HEK293 (cell line): Measurements from ENCODE around the gene ACSBG1.

ENCODE experiments used
- CTCF ChIA-PET: fragments of 350-600 bp; formaldehyde crosslinking; extraction: SDS; loops from one replicate; lab custom pipeline; 2021; ENCODE audit warnings: antibody characterized with exemption; lab: Yijun Ruan, JAX
- POLR2A ChIA-PET: fragments of 300-600 bp; formaldehyde crosslinking; extraction: SDS; loops from one replicate; lab custom pipeline; 2020; ENCODE audit warnings: antibody characterized with exemption, inconsistent platforms; lab: Yijun Ruan, JAX
- H3K27ac ChIP-seq: fragments of 200-500 bp; sonication (Bioruptor generic); 2 replicates; pipeline ENCODE4 v1.5.1; 2014; ENCODE audit warnings: low read depth, low read length, control low read depth, inconsistent platforms; ENCODE audit errors: extremely low read depth
- H3K36me3 ChIP-seq, 2 experiments: fragments of 200-500 bp in 1 of 2; sonication (Bioruptor generic) in 1 of 2; 1 replicate in 1 of 2; 2 replicates in 1 of 2; pipeline ENCODE4 v1.5.1; 2014 to 2017; ENCODE audit warnings: inconsistent platforms in 2 of 2, low read length in 2 of 2; ENCODE audit not compliant: control insufficient read depth in 2 of 2, insufficient read depth in 1 of 2
- H3K4me1 ChIP-seq: fragments of 200-500 bp; sonication (Bioruptor generic); 2 replicates; pipeline ENCODE4 v1.5.1; 2014; ENCODE audit warnings: mild to moderate bottlenecking, low read length, inconsistent platforms; ENCODE audit not compliant: control insufficient read depth, insufficient read depth
- H3K4me3 ChIP-seq: 2 replicates; pipeline ENCODE4 v1.5.1; 2011; ENCODE audit warnings: low read depth, mild to moderate bottlenecking, control low read depth, low read length, moderate library complexity
- H3K9me3 ChIP-seq: fragments of 200-500 bp; sonication (Bioruptor generic); 2 replicates; pipeline ENCODE4 v1.5.1; 2014; ENCODE audit warnings: low read depth, low read length, inconsistent platforms; ENCODE audit not compliant: control insufficient read depth, insufficient read depth
- BCL11B ChIP-seq: fragments of 450-650 bp; formaldehyde crosslinking; IDR thresholded peaks from 2 replicates; pipeline ENCODE4 v1.5.1; 2016; ENCODE audit warnings: low read depth, missing biosample characterization, missing genetic modification characterization
- GLI2 ChIP-seq: fragments of 450-650 bp; formaldehyde crosslinking; IDR thresholded peaks from 2 replicates; pipeline ENCODE4; 2017; ENCODE audit warnings: missing biosample characterization, missing genetic modification characterization, low read depth, borderline replicate concordance
- GLIS2 ChIP-seq: fragments of 450-650 bp; formaldehyde crosslinking; IDR thresholded peaks from 2 replicates; pipeline ENCODE4 v1.5.1; 2016; ENCODE audit warnings: missing biosample characterization, missing genetic modification characterization
- YY1 ChIP-seq: fragments of 450-650 bp; formaldehyde crosslinking; IDR thresholded peaks from 2 replicates; pipeline ENCODE4 v1.5.1; 2018; ENCODE audit warnings: missing biosample characterization, missing genetic modification characterization
- ZBTB20 ChIP-seq: fragments of 450-650 bp; formaldehyde crosslinking; IDR thresholded peaks from 2 replicates; pipeline ENCODE4 v1.5.1; 2016; ENCODE audit warnings: missing biosample characterization, missing genetic modification characterization
- ZBTB21 ChIP-seq: fragments of 450-650 bp; formaldehyde crosslinking; IDR thresholded peaks from 2 replicates; pipeline ENCODE4 v1.5.1; 2017; ENCODE audit warnings: missing biosample characterization, missing genetic modification characterization
- ZNF214 ChIP-seq: fragments of 450-650 bp; formaldehyde crosslinking; IDR thresholded peaks from 2 replicates; pipeline ENCODE4 v1.5.1; 2017; ENCODE audit warnings: missing biosample characterization, mild to moderate bottlenecking, missing genetic modification characterization, borderline replicate concordance
- ZNF394 ChIP-seq: fragments of 450-650 bp; formaldehyde crosslinking; IDR thresholded peaks from 2 replicates; pipeline ENCODE4 v1.5.1; 2016; ENCODE audit warnings: missing biosample characterization, missing genetic modification characterization, mild to moderate bottlenecking, moderate library complexity, borderline replicate concordance
- ZNF561 ChIP-seq: fragments of 450-650 bp; IDR thresholded peaks from 2 replicates; pipeline ENCODE4 v1.5.1; 2018; ENCODE audit warnings: missing biosample characterization, missing genetic modification characterization, borderline replicate concordance
- ZNF629 ChIP-seq: fragments of 450-650 bp; formaldehyde crosslinking; IDR thresholded peaks from 2 replicates; pipeline ENCODE4 v1.5.1; 2017; ENCODE audit warnings: missing biosample characterization, missing genetic modification characterization
- ZNF664 ChIP-seq: fragments of 450-650 bp; formaldehyde crosslinking; IDR thresholded peaks from 2 replicates; pipeline ENCODE4 v1.5.1; 2016; ENCODE audit warnings: missing biosample characterization, missing genetic modification characterization
- ZNF837 ChIP-seq: fragments of 450-650 bp; formaldehyde crosslinking; IDR thresholded peaks from 2 replicates; pipeline ENCODE4 v1.5.1; 2016; ENCODE audit warnings: missing biosample characterization, missing genetic modification characterization
- ZSCAN23 ChIP-seq: fragments of 450-650 bp; formaldehyde crosslinking; IDR thresholded peaks from 2 replicates; pipeline ENCODE4 v1.5.1; 2016; ENCODE audit warnings: missing biosample characterization, missing genetic modification characterization
- ZSCAN30 ChIP-seq: fragments of 450-650 bp; IDR thresholded peaks from 2 replicates; pipeline ENCODE4 v1.5.1; 2018; ENCODE audit warnings: missing biosample characterization, mild to moderate bottlenecking, missing genetic modification characterization, moderate library complexity
- TF ChIP-seq, protein P1 (sequence below): fragments of 450-650 bp; formaldehyde crosslinking; IDR thresholded peaks from 2 replicates; pipeline ENCODE4 v1.5.1; 2016; ENCODE audit warnings: missing biosample characterization, missing genetic modification characterization
- TF ChIP-seq, protein P2 (sequence below): fragments of 450-650 bp; formaldehyde crosslinking; IDR thresholded peaks from 2 replicates; pipeline ENCODE4 v1.5.1; 2016; ENCODE audit warnings: missing biosample characterization, missing genetic modification characterization
- TF ChIP-seq, protein P3 (sequence below): fragments of 450-650 bp; formaldehyde crosslinking; IDR thresholded peaks from 2 replicates; pipeline ENCODE4 v1.5.1; 2016; ENCODE audit warnings: missing biosample characterization, missing genetic modification characterization

The ACSBG1 gene

DNA sequence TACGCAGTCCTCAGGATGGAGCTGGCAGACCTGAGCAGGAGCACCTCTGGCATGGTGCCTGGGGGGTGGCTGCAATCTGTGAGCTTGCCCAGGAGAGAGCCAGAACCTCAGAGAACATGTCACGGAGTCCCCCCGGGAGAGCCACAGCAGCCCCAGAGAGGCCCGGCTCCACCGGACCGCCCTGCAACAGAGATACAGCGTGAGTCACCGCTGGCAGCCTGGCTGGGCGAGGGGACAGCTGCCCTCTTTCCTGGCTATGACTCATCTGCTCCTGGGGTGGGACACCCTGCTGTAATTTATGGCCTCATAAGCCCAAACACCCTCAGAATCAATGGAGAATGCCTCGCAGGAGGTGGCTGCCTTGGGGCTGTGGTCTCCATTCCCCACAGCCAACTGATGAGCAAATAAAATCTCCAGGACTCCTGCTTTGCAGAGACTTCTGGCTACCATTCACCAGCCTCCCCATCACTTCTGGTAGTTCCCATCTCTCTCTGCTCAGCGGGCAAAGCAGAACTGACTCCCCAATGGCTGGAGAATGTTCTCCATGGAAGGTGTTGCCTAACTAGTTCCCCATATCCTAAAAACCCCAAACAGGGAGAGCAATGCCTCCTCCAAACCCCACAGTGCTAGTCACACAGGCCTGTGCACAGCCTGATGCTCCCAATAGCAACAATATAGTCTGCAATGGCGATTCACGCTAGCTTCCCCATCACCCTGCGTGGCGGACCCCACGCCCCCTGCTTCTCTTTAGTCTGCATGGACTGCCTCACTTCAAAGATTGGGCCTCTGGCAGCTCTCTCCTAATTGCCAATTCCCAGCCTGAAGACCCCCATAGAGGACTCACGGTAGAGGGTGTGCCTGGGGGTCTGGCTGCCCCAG, 21.6 kb downstream of the ACSBG1 start (continued):
- TF ChIP-seq, protein P1, sequence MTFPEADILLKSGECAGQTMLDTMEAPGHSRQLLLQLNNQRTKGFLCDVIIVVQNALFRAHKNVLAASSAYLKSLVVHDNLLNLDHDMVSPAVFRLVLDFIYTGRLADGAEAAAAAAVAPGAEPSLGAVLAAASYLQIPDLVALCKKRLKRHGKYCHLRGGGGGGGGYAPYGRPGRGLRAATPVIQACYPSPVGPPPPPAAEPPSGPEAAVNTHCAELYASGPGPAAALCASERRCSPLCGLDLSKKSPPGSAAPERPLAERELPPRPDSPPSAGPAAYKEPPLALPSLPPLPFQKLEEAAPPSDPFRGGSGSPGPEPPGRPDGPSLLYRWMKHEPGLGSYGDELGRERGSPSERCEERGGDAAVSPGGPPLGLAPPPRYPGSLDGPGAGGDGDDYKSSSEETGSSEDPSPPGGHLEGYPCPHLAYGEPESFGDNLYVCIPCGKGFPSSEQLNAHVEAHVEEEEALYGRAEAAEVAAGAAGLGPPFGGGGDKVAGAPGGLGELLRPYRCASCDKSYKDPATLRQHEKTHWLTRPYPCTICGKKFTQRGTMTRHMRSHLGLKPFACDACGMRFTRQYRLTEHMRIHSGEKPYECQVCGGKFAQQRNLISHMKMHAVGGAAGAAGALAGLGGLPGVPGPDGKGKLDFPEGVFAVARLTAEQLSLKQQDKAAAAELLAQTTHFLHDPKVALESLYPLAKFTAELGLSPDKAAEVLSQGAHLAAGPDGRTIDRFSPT (tag by site-specific recombination) = peak; percentile 97
- TF ChIP-seq YY1 (tag by site-specific recombination) = peak; percentile 66; the same call in 1 of the 2 replicates
- TF ChIP-seq GLIS2 (tag by site-specific recombination) = peak; percentile 98
- TF ChIP-seq ZNF394 = peak; percentile 61; the same call in 1 of the 2 replicates
- TF ChIP-seq, protein P2, sequence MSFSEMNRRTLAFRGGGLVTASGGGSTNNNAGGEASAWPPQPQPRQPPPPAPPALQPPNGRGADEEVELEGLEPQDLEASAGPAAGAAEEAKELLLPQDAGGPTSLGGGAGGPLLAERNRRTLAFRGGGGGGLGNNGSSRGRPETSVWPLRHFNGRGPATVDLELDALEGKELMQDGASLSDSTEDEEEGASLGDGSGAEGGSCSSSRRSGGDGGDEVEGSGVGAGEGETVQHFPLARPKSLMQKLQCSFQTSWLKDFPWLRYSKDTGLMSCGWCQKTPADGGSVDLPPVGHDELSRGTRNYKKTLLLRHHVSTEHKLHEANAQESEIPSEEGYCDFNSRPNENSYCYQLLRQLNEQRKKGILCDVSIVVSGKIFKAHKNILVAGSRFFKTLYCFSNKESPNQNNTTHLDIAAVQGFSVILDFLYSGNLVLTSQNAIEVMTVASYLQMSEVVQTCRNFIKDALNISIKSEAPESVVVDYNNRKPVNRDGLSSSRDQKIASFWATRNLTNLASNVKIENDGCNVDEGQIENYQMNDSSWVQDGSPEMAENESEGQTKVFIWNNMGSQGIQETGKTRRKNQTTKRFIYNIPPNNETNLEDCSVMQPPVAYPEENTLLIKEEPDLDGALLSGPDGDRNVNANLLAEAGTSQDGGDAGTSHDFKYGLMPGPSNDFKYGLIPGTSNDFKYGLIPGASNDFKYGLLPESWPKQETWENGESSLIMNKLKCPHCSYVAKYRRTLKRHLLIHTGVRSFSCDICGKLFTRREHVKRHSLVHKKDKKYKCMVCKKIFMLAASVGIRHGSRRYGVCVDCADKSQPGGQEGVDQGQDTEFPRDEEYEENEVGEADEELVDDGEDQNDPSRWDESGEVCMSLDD = no peak
- TF ChIP-seq ZNF561 = 0 out of 2 replicates have a peak, but pooled peaks have one; percentile 28
- TF ChIP-seq ZNF214 (tag by site-specific recombination) = no peak
- peak; percentile 86 for TF ChIP-seq ZSCAN30 (tag by site-specific recombination)
- TF ChIP-seq BCL11B = no peak
- 0 out of 2 replicates have a peak, but pooled peaks have one; percentile 34 for TF ChIP-seq GLI2 (tag by site-specific recombination)
- TF ChIP-seq ZSCAN23 (tag by site-specific recombination) = peak; percentile 42; the same call in 1 of the 2 replicates
- no peak; the same call in 1 of the 2 replicates for TF ChIP-seq ZBTB20 (tag by site-specific recombination)
- TF ChIP-seq, protein P3, sequence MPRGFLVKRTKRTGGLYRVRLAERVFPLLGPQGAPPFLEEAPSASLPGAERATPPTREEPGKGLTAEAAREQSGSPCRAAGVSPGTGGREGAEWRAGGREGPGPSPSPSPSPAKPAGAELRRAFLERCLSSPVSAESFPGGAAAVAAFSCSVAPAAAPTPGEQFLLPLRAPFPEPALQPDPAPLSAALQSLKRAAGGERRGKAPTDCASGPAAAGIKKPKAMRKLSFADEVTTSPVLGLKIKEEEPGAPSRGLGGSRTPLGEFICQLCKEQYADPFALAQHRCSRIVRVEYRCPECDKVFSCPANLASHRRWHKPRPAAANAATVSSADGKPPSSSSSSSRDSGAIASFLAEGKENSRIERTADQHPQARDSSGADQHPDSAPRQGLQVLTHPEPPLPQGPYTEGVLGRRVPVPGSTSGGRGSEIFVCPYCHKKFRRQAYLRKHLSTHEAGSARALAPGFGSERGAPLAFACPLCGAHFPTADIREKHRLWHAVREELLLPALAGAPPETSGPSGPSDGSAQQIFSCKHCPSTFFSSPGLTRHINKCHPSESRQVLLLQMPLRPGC (tag by site-specific recombination) = peak; percentile 52; the same call in 1 of the 2 replicates
- peak; percentile 88 for TF ChIP-seq ZNF629 (tag by site-specific recombination)
- peak; percentile 73; the same call in 1 of the 2 replicates for TF ChIP-seq ZBTB21 (tag by site-specific recombination)
- TF ChIP-seq, all 188 proteins: peak for 59

DNA sequence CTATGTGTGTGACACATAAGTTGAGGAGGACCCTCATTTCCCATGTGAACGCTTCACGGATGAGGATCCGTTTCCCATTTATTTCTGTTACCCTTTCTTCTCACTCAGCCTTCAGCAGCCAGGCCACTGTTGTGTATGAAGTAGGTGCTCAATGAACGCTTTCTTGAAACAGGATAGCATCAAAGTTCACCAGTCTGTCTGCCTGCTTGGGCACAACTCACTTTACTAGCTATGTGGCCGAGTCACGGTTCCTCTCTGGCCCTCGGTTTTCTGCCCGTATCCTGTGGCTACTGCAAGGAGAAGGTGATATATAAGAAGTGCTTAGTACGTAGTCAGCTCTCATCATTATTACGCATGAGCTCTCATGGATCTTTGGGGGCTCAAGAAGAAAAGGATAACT, 22.4 kb downstream of the ACSBG1 start:
- CTCF ChIA-PET = interaction anchor here (0.6 to 8.1 kb wide), 7 partner anchors 16 to 252 kb away, joined by 3 to 56 read pairs (median 4); no protein-coding TSS in a partner anchor
- H3K9me3 ChIP-seq = no peaks in the 10 kb centered on the region
- peak; percentile 98 for TF ChIP-seq ZNF664 (tag by site-specific recombination)
- TF ChIP-seq ZNF837 = no peak
- TF ChIP-seq, all 188 proteins: peak for 1
- POLR2A ChIA-PET = interaction anchor here (2.0 kb wide), 1 partner anchor 88 kb away, joined by 8 read pairs; the partner anchor contains the start of gene SKIC8
- Histone ChIP-seq H3K27ac (no peak overlapping the region; the same call in 1 of the 2 replicates), H3K36me3 (no peaks in the 10 kb centered on the region), H3K4me1 (peaks cover 12% of the 10 kb centered on the region), H3K4me3 (no peak overlapping the region)
